CD4-positive, alpha-beta T cell treated with Interleukin-2 at 100 ng/mL for 4 hours (primary cell): Measurements from ENCODE around the gene ARHGAP4.

ENCODE experiments used
- DNase-seq: peaks from one replicate; pipeline ENCODE4 v3.0.0-alpha.2; 2020; ENCODE audit warnings: low spot score

The ARHGAP4 gene

DNA sequence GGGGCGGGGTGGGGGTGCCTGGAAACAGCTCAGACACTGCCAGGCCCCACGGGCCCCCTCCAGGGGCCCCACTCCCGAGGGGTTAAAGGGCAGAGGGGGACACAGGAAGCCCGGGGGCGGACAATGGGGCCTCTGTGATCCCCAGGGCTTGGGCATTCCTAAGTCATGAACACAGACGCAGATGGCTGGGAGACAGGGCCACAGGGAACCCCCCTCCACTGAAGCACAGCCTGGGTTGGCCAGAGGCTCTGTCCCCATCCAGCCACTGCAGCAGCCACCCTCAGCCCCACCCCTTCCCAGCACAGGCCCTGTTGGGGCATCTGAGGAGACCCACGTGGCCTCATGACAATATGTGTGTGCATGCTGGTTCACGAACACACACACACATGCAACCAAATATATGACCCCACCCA, 44.0 kb downstream of the ARHGAP4 start:
- no peak for DNase-seq

DNA sequence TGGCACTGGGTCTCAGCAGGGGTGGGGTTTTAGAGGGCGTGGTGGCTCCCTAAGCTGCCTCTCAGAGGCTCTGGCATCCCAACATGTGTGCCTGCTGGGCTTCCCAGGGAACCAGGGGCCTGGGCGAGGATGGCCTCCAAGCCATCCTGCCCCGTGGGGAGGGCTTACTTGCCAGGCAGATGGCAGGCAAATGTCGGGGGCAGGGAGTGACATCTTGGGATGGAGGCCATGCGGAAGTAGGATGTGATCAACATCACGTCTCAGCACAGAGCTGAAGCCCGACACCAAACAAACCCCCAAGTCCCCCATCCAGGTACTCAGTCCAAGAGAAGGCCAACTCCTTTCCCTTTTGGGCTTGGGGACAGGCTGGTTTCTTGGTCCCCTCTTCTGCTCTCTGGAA, 44.8 kb downstream of the ARHGAP4 start:
- DNase-seq: no peak

DNA sequence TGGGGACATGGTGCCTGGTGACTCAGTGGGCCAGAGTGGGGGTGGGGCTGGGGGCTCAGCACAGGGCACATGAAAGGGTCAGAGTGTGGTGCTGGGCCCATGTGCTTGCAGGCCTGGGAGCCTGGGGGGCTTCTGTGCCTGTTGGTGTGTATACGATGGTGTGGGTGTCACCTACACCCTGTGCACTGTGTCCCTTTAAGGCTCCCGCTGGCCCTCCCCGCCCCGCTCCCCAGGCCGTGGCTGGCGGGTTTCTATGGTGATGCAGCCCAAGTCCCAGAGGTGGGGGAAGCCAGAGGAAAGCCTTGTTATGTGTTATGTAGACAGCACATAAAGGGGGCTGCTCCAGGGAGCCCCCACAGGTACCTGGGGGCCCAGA, 45.6 kb downstream of the ARHGAP4 start:
- DNase-seq: no peak

DNA sequence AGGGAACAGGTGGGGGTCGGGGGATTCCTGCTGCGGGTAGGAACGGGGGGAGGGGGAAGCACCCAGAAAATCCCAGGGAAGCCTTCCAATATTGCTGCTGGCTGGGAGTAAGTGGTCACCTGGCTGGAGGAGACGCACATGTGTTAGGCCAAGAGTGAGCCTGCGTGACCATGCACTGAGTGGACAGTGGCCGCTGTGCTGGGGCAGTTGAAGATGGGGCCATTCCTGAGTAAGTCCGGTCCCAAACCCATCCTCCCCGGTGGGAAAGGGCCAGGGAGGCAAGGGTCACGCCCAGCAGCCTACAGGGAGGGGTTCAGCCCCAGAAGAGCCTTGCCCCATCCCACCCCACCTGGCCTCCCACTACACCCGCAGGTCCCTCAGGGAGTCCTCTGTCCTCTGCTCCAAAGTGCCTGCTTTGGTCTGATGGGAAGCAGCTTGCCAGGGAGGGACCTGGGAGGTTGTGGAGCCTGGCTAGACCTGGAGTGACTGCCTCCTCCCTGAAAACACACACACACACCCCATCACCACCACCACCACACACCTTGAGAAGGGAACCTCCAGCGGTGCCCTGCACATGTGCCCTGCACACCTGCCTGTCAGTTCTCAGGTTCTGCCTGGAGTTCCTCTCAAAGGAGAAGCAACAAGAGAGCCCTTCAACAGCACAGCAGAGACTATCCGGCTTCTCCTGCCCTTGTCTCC, 46.2 kb downstream of the ARHGAP4 start:
- DNase-seq: no peak

DNA sequence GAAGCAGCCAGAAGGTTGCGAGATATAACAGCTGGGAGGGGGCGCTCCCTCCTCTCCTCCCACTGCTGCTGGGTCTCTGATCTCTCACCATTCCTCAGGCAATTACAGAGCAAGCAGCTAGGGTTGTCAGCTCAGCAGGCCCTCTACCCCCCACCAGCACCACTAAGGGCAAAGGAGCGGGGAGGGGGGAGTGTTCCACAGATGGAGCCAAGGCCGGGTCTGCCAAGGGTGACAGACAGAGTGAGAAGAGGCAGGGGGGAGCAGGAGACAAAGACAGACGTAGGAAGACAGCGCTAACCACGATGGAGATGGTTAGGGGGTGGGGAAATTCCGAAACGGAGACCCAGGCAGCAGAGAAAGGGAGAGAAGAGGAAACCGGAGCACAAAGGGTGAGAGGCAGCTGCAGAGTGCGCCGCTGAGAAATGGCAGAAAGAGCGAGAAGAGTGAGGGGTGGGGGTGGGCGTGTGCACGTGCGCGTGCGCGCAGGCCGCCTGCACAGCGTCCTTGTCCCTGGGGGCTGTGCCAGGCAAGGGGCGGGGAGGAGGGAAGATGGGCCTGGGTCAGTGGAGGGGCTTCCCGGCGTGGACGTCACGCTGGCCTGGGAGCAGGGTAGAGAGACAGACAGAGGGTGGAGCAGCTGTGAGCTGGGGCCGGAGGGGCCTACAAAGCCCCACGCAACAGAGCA, 47.0 kb downstream of the ARHGAP4 start:
- no peak for DNase-seq

DNA sequence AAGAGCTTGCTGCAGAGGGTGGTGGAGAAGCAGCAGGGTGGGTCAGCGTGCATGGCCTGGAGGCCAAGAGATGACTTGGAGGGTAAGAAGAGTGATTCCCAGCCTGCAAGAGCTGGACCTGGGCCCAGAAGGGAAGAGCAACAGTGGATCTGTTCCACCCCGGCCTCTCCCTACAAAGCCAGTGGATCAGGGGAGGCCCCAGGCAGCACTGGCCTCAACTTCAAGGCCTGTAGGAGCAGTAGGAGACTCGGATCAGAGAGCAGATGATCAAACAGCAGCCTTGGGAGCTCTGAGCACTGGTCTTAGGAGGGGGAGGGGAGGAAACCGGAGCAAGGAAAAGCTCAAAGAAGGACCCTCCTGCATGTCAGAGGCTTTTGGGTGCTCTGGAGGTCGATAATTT, 47.7 kb downstream of the ARHGAP4 start:
- no peak for DNase-seq

DNA sequence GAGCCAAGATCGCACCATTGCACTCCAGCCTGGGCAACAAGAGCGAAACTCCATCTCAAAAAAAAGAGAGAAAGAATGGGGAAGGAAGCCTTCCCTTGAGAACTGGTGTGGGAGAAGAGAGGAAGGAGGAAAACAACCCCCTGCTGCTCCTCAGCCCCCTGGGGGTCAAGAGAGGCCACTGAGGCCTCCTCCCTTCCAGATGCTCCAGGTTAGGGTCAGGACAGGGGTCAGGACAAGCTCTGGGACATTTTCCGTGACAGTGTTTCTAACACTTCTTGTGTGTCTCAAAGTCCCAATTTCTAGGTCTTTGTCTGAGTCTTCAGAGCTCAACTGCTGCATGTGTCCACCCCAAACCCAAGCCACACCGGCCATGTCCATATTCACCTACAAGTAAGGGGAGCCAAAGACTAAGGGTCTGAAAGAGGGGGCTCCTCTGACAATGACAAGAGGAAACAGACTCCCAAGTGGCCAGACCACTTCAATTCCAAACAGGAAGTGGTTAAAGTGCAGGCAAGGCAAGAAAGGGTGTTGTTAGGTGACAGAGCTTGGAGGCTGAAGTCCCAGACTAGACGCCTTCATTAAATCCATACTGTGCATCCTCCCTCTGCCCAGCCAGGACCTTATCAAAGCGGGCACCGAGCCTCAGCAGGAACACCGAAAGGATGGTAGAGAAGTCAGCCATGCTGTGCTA, 48.3 kb downstream of the ARHGAP4 start:
- DNase-seq: no peak

DNA sequence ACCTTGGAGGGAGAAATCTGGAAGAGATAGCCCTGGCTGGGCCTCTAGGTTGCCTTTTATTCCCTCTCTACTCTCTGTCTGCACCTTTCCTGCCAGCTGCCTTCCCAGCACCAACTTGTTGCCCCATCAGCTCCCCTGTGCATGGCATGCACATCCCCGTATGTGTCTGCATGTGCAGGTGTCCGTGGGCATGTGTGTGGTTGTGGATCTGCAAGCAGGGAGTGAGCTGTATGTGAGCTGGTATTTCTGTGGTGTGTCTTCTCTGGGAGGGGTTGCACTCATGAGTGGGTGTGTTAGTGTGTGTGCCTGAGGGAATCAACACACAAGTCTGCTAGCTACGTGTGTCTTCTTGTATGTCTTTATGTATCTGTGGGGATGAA, 50.0 kb downstream of the ARHGAP4 start:
- no peak for DNase-seq

DNA sequence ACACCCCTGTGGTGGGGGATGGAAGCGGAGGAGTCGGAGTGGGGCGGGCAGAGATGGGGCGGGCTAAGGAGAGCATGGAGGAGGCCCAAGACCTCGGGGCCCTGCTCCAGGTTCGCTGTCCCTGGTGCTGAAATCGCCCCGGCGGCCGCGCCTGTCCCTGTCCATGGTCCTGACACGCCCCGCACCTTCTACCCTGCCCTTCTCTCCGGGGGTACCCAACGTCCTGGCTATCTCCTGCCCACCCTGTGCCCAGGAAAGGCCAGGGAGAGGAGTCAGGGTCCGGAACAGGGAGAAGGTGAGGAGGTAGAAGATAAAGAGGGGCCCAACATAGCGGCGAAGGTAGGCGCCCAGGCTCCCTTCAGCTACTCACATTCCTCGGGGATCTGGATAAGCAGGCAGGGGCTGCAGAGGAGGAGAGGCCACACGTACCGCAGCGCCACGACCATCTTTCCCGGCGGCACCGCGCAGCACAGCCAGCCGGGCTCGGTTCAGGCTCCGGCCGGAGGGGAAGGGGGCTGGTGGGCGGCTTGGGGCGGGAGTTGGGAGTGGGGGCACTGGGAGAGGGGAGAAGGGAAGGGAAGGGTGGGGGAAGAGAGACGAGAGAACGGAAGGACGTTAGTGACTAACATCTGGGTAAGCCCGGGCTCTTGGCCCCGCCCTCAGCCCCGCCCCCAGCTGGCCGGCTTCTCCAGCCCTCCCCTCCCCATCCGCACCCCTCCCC, 50.5 kb downstream of the ARHGAP4 start:
- peak; percentile 61 for DNase-seq

DNA sequence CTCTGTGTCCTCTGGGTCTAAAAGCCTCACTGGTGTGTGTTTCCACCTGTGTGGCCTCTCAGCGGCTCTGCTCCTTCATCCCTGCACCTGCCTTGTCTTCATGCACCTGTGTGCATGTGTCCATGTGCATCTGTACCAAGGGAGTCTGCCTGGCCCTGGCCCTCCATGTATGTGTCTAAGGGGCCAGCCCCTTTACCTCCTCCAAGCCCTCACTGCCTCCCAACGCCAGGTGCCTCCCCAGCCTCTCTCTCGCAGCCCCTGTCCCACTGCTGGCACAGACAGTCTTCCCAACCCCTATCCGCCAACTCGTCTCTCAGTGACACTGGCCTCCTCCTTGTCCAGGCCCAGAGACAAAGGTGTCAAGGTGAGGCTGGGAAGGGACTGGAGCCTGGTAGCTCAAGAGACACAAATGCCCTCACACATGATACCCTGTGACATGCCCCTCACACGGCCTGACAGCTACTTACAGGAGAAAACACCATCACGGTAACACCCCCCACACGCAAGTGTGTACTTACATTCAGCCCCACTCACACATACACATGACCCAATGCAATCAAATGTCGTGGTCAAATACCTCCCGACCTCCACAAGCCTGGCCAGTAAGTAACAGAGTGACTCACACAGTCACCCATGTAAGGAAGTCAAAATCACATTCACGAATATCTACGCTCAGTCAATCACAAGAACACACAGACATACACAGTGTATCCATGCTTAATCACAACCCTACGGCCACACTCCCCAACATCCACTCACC, 51.5 kb downstream of the ARHGAP4 start:
- no peak for DNase-seq

DNA sequence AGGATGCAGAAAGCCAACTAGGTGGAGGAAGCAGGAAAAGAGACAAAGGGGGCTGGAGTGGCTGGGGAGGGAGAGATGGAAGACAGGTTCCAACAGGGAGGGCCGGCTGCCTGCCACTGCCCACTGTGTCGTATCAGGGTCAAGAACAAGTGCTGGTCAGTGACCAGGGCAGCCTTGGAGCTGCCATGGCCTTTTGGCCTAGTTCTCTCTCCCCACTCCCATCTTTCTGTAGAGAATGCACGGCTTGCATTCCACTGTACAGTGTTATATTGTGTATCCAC, 52.0 kb downstream of the ARHGAP4 start:
- DNase-seq: no peak

DNA sequence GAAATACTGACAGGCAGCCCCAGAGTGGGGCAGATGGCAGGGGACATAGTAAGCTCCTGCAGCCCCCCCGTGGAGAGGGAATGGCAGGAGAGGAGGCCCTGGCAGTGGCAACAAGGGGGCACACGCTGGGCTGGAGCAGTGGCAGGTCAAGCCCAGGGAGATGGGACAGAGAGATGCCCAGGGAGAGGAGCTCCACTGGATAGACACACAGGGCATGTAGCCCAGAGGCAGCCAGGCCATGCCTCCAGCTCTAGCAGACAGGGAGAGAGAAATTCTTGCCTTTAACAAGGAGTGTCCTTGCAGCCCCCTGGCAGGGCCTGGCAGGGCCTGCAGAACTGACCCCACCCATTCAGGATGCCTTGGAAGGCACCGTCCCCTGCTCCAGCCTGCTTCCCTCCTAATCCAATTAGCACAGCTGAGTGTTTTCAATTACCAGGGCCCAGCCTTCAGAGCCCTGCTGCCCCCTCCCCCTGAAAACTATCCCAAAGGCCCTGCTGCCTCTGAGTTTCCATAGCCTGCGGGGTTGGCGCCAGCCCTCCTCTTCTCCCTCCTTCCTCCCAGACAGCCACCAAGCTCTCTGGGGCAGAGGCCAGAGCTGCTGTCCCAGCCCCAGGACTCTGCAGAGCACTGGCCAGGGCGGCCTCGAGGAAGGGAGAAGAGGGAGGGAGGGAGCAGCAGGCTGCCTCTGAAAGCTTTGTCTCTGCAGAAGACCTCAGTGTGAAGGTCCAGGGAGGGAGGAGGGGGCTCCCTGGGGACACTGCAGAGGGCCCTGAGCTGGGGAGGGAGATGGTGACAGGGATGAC, 52.6 kb downstream of the ARHGAP4 start:
- no peak for DNase-seq

DNA sequence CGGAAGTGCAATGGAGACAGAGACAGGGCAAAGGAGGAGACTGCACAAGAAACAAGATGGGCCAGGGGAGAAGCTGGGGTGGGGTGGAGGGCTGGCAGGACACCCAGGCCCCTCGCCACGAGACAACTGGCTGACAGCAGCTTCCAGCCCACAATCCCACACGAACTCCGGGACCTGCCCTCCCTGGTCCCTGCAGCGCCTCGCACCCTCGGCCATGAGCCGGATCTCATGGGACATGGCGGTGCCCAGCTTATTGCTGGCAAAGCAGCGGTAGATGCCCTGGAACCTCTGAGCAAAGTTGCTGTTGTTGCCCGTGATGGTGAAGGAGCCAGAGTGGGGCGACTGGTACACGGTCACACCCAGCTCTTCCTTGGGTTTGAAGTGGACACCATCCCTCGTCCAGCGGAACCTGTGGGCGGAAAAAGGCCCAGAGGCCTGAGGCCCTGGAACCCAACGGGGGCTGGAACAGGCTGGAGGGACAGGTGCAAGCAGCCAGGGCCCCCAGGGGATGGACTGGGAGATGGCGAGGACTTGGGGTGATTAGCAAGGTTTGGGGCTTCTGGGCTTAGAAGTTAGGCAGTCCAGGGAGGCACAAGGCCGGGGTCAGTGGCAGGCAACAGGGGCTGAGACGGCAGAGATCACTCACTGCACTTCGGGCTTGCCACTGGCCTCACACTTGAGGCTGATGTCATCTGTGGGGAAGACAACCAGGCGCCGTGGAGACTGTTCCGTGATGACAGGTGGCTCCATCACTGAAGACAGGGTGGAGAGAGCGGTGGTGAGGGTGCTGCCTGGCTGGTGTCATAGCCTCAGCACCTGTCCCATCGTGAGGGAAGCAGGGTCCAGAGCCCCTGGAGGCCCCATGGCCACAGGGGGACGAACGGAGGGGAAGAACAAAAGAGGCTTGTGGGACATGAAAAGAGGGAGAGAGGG, 53.9 kb downstream of the ARHGAP4 start:
- no peak for DNase-seq

DNA sequence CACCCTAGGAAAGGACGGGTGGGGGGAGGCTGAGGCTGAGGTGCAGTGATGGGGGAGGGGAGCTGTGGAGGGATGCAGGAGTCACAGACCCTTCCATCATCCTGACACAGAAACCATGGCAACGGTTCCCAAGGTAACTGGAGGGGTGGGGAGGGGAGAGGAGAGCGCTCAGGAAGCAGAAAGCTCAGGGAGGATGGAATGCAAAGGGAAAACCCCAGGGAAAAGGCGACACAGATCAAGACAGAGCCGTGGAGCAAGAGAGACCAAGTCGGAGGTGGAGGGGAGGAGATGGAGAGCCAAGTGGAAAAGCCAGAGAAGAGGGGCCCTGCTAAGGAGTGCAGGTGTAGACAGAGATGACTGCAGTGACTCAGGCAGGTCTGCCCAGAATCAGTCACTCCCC, 54.6 kb downstream of the ARHGAP4 start:
- DNase-seq: no peak

DNA sequence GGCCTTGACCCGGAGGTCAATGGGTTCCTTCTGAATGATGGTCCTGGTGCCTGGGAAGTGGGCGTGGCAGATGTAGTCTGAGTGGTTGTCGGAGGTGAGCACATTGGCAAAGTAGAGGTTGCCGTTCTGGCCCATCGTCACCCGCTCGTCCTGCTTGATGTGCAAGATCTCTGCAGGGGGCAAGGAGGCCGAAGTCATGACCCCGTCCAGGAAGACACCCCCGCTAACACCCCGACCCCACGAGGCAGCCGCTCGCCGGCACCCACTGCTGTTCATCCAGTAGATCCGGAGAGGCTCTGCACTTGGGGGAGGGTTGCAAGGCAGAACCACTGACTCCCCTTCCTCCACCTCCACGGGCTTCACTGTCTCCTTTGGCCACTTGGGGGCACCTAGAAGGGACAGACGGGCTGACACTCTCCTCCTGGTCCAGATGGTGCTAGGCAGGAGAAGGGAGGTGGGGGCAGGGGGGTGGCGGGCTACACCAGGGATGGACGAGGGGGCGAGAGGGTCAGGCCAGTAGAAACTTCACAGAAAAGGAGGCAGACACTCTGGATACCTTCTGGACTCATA, 55.2 kb downstream of the ARHGAP4 start:
- DNase-seq: no peak

DNA sequence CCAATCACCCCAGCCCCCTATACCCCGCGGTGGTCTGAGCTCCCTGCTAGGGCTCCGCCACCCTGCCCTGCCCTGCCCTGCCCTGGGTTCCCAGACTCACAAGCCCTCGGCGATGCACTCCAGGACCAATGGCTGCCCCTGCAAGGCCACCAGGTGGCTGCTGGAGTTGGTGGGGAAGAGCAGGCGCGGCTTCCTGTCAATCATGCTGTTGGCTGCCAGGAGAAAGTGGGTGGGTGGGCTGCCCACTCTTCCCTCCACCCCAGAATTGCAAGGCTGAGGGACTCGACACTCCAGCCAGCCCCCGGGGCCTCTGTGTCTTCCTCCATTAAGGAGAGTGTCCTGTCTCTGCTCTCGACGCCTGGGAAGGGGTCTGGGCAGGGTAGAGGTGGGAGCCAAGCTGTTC, 55.8 kb downstream of the ARHGAP4 start:
- DNase-seq: no peak

DNA sequence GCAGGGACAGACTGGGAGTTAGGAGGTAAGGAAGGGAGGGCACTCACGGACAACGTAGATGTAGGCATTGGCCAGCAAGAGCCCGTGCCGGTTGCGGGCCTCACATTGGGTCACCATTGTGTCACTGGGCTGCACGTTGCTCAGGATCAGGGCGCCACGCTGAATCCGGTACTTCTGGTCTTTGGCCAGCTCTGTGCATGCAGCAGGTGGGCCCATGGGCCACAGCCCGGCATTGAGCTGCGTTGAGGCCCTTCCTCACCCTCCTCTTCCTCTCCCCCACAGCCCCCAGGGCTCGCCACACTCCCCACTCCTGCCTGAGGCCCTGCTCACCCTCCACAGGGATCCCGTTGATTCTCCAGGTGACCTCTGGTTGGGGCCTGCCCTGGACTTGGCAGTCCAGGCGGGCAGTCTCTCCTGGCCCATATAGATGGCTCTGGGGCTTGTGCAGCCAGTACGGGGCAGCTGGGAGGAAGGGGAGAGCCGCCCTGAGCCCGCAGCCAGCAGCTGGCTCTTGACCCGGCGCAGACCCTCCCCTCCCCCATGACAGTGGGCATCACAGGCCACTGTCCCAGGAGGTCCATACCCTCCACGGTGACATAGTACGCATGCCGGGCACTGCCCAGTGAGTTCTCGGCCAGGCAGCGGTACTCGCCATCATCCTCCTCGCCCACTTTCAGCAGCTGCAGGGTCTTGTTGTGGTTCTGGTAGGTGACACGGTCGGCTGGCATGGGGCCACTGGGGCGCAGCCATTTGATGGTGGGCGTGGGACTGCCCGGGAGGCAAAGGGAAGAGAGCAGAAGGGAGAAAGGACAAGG, 56.4 kb downstream of the ARHGAP4 start:
- no peak for DNase-seq

DNA sequence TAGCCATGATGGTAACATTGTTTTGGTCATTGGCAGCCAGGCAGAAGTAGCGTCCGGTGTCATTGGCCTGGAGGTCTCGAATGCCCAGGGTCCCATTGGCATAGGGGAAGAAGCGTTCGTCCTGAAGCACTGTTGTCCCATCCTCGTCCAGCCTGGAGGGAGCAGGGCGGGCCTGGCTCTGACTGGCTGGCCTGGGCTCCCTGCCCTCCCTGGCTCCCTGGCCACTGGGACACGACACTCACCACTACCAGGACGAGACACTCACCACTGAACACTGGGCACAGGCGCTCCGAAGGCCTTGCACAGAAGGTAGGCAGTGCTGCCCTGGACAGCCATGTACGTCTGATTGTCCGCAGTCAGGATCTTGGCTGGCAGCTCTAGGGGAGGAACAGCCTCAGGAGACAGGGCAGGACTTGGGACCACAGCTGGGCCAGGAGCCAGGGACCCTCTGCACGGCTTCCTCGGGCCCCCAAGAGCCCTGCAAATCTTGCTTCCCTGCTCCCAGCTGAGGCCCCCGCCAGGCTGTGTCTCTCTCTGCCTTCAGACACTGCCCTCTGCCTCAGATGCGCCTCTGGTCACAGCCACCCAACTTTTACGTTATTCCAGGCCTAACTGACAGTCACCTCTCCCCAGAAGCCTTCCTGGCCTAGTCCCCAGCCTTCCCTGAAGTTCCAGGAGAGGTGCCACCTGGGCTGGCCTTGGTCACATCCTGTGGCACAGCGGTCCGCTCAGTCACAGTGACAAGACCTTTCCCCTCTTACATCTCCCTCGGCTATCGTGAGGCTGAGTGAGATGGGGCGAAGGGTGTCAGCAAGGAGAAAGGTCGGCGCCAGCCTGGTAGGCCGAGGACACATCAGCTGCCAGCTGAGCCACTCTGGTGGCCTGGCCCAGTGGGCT, 57.2 kb downstream of the ARHGAP4 start:
- DNase-seq: no peak
